SK-N-SH treated with all-trans-retinoic acid at 6 μM for 48 hours (cell line): Measurements from ENCODE around the gene NGEF.

Experiments
- ARNTL ChIP-seq: fragments of 450-650 bp; formaldehyde crosslinking; IDR thresholded peaks from 2 replicates; pipeline ENCODE4 v1.5.0; 2020; ENCODE audit warnings: low read depth, mild to moderate bottlenecking, moderate library complexity, borderline replicate concordance
- GLIS3 ChIP-seq: fragments of 250-450 bp; sonication (Bioruptor Pico); IDR thresholded peaks from 2 replicates; pipeline ENCODE4 v1.5.0; 2020; ENCODE audit warnings: mild to moderate bottlenecking, moderate library complexity
- RARB ChIP-seq: fragments of 250-450 bp; sonication (Bioruptor Pico); IDR thresholded peaks from 2 replicates; pipeline ENCODE4 v1.8.0; 2021; ENCODE audit warnings: mild to moderate bottlenecking, moderate library complexity
- ZNF70 ChIP-seq: fragments of 450-650 bp; formaldehyde crosslinking; IDR thresholded peaks from 2 replicates; pipeline ENCODE4 v1.5.0; 2020; ENCODE audit warnings: mild to moderate bottlenecking, moderate library complexity
- ZNF8 ChIP-seq: fragments of 450-650 bp; formaldehyde crosslinking; IDR thresholded peaks from 2 replicates; pipeline ENCODE4 v1.5.0; 2020; ENCODE audit warnings: mild to moderate bottlenecking, moderate library complexity
- TF ChIP-seq, protein P1 (sequence below): fragments of 250-450 bp; sonication (Bioruptor Pico); IDR thresholded peaks from 2 replicates; pipeline ENCODE4 v1.5.1; 2021; ENCODE audit warnings: mild to moderate bottlenecking, moderate library complexity
- TF ChIP-seq, protein P2 (sequence below): fragments of 250-450 bp; sonication (Bioruptor Pico); IDR thresholded peaks from 2 replicates; pipeline ENCODE4 v1.5.1; 2020; ENCODE audit warnings: low read depth, mild to moderate bottlenecking, moderate library complexity
- TF ChIP-seq, protein P3 (sequence below): fragments of 250-450 bp; sonication (Bioruptor Pico); IDR thresholded peaks from 2 replicates; pipeline ENCODE4 v1.8.0; 2020; ENCODE audit warnings: mild to moderate bottlenecking, moderate library complexity, borderline replicate concordance

DNA sequence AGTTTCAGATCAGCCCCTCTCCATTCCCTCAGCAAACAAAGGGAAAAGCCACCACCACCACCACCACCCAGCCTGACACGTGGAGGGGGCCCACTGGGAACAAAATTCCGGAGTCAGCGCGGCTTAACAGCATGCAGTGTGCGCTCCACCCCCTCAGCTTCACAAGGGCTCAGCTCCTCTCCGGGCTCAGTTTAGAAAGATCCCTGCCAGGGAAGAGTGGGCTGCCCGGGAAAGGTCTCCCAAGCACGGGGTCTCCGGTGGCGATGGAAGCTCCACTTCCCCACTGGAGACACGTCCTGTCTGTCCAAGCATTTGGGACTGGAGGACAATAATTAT, 87.3 kb downstream of the NGEF start:
- TF ChIP-seq ARNTL (no peak), ZNF8 (no peak), RARB (no peak), GLIS3 (CRISPR knock-in tag) (no peak), ZNF70 (CRISPR knock-in tag) (no peak)
- TF ChIP-seq, protein P1, sequence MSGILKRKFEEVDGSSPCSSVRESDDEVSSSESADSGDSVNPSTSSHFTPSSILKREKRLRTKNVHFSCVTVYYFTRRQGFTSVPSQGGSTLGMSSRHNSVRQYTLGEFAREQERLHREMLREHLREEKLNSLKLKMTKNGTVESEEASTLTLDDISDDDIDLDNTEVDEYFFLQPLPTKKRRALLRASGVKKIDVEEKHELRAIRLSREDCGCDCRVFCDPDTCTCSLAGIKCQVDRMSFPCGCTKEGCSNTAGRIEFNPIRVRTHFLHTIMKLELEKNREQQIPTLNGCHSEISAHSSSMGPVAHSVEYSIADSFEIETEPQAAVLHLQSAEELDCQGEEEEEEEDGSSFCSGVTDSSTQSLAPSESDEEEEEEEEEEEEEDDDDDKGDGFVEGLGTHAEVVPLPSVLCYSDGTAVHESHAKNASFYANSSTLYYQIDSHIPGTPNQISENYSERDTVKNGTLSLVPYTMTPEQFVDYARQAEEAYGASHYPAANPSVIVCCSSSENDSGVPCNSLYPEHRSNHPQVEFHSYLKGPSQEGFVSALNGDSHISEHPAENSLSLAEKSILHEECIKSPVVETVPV (CRISPR knock-in tag) = no peak
- TF ChIP-seq, protein P2, sequence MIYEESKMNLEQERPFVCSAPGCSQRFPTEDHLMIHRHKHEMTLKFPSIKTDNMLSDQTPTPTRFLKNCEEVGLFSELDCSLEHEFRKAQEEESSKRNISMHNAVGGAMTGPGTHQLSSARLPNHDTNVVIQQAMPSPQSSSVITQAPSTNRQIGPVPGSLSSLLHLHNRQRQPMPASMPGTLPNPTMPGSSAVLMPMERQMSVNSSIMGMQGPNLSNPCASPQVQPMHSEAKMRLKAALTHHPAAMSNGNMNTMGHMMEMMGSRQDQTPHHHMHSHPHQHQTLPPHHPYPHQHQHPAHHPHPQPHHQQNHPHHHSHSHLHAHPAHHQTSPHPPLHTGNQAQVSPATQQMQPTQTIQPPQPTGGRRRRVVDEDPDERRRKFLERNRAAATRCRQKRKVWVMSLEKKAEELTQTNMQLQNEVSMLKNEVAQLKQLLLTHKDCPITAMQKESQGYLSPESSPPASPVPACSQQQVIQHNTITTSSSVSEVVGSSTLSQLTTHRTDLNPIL (CRISPR knock-in tag) = no peak
- TF ChIP-seq, protein P3, sequence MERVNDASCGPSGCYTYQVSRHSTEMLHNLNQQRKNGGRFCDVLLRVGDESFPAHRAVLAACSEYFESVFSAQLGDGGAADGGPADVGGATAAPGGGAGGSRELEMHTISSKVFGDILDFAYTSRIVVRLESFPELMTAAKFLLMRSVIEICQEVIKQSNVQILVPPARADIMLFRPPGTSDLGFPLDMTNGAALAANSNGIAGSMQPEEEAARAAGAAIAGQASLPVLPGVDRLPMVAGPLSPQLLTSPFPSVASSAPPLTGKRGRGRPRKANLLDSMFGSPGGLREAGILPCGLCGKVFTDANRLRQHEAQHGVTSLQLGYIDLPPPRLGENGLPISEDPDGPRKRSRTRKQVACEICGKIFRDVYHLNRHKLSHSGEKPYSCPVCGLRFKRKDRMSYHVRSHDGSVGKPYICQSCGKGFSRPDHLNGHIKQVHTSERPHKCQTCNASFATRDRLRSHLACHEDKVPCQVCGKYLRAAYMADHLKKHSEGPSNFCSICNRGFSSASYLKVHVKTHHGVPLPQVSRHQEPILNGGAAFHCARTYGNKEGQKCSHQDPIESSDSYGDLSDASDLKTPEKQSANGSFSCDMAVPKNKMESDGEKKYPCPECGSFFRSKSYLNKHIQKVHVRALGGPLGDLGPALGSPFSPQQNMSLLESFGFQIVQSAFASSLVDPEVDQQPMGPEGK = no peak
